Suppressor macrophage treated with lipopolysaccharide for 4 hours (primary cell): Measurements from ENCODE around the gene PDE4B.
"Not testable (repeated sequence)": the region's sequence is repeated elsewhere in the genome, so short reads cannot be mapped to it uniquely, and the experiment has no call there.

ENCODE experiments used
- DNase-seq: peaks from one replicate; pipeline ENCODE4 v3.0.0-alpha.2; 2020

Gene PDE4B

DNA sequence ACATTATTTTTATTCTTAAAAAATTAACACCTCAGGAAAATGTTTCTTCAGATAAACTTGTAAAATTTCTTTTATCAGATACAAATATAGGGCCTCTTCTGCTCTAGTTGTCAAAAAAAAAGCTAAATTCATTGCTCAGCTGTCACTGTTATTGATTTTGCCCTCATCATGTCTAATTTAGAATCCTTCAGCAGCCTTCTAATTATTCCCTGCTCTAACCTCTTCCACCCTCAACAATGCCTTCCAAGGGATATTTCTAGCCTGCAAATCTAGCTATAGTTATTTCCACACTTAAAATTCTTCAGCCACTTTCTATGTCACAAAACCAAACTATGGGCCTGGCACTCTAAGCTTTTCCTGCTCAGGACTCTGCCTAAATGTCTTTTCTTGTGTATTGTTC, 25.2 kb downstream of the PDE4B start:
- no peak for DNase-seq

DNA sequence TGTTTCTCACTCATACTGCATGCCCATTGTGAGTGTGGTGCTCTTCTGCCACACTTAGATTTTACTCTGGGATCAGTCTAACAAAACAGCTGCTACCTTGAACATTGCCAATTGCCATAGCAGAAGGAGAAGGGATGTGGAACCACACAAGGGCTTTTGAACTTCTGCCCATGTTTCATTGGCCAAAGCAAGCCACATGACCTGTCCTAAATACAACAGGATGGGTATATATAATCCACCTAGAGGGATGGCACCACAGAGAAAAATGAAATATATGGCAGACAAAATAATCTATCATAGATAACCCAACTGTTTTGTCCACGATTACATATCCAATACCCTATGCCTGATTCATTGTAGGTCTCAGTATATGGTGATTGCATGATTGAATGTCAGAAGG, 26.3 kb downstream of the PDE4B start:
- DNase-seq = no peak

DNA sequence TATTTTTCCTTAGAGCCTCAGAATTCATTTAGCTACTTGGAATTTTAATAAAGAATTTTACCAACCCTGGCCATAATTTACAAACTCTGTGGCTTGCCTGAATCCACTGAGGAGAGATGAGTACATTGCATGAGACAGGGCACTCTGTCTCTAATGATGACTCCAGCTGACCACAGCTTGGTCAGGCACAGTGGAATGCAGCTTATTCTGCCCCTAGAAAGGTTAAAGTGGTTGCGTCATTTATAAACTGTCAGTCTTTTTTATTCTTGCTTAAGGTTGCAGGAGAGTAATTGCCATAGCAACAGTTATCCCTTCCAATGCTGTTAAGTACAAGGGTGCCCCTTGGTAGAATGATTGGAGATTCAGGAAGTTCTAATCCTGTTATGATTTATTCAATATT, 28.3 kb downstream of the PDE4B start:
- DNase-seq = peak; percentile 81

DNA sequence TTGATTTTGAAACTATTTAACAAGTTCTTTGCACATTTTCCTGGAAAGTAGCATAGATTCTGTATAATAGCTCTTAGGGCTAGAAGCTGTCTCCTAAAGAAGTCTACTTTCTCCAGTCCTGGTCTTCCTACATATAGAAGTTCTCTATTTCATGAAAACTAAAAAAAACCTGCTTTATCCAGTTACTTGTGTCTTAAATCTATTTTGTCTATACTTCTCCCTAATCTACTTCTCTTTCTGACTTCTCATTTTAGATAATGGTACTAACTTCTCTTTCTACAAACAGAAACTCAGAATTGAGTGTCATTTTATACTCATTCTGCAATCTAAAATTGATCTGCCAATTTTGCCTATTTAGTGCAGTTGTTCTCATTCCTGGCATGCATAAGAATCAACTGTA, 28.7 kb downstream of the PDE4B start:
- peak; percentile 20 for DNase-seq

DNA sequence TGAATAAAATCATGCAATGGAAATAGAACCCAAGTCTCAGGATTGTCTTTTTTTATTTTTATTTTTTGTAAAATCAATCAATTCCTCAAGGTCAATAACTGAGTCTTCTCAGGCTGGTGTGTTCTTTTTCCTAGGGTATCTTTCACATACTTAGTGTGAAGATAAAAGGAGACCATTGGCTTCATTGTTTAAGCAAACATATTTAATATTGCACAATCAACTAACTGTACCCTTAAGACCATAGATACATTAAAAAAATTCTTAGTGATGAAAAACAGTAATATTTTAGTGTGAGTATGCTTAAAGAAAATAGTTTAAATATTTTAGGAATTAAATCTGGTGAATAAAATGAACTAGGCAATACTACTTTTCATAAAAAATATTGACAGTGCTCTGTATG, 31.4 kb downstream of the PDE4B start:
- no peak for DNase-seq

DNA sequence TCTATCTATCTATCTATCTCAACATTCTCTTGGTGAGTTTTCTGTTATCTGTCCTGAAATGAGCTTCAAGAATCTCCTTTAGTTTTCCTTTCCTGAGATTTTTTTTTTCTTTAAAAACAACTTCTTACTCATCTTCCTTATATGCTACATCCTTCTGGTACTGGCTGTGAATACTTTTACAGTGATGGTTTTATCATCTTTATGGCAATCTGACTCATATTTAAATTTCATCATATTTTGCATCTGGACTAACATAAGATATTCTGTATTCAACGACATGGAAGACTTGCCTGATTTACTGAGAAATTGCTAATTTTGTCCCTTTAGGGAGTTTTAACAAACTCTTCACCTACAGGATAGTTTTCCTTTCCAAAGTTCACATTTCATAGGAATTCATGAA, 33.0 kb downstream of the PDE4B start:
- DNase-seq = no peak

DNA sequence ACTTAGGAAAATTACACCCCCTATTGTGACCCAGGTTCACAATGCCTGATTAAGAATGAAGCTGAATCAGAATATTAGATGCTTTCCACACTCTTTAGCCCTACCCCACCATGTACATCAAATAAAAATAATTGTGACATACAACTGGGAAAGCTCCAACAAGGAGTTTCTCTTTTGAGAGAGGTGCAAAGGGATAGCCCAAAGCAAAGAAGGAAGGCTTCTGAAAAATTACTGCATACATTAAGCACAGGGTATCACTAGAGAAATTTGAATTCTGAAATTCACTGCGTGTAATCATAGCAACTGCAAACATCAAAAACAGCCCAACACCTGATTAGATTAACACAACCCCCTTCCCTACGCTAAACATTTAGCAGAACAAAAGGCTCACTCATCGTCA, 34.1 kb downstream of the PDE4B start:
- DNase-seq = no peak

DNA sequence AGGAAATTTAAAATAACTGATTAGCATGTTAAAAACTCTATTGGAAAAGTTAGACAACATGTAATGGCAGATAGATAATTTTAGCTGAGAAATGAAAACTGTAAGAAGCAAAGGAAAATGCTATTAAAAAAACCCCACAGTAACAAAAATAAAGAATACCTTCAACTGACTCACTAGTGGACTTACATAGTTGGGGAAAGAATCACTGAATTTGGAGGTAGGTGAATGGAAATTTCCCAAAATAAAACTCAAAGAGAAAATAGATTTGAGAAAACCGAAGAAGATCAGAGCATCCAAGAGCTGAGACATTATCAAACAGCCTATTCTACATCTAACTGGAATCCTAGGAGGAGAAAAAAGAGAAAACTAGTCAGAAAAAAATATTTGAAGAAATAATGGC, 34.7 kb downstream of the PDE4B start:
- no peak for DNase-seq

DNA sequence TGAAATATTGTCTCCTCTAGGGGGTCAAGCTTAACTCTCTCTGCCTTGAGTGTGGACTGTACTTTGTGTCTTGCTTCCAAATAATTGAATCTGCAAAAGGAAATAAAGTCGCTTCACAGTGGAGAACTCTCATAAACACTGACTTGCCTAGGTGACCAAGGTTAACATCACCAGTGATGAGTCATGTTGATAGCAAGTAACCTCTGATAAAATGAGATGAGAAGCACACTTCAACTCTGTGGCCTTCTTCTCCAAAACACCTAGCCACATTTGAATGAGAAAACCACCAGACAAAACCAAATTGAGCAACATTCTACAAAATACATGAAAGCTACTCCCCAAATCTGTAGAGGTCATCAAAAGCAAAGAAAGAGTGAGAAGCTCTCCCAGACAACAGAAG, 37.6 kb downstream of the PDE4B start:
- DNase-seq = no peak

DNA sequence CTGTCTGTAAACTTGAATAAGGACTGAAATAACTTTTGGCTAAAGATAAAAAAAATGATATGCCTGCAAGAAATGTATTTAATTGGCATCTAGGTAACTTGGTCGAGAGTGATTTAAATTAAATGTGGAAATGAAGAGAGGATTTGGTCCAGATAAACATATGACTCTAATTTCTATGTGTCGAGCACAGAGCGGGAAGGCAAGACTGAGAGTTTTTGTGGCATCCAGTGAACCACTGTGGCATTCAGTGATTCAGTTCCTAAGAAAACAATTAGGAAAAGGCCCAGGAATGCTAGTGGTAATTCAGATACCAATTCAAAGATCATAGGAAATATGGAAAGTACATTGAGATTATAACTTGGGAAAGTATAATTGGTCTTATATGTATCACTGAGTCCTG, 39.6 kb downstream of the PDE4B start:
- no peak for DNase-seq

DNA sequence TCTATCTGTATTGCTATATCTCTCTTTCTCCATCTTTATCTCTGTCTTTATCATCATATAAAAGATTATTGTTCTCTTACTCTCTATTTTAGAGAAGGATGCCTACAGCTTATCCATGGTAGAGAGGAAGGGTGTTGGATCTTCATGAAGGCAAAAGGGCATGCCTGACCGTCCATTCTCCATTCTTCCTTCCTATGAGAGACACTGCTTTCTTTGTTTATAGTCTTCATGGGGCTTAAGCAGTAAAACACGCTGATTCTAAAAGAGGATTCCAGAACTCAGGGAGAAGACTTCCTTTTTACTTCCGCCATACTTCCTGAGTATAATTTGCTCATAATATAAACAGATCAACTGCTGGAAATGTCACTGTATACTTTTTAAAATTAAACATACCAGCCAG, 44.0 kb downstream of the PDE4B start:
- DNase-seq = no peak

DNA sequence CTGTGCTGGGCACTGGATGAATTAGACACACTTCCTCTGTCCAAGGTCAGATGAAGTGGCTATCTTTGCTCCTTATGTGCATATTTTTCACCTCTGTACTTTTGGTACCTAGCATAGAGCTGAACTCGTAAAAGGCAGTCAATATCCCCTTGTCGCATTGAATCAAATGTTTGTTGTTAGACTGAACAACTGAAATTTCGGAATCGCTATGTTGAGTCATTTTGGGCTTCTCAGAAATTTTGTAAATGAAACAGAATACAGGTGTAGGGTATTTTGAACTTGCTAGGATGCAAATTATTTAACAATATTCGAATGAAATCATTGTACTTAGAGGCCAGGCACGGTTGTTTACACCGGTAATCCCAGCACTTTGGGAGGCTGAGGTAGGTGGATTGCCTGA, 48.0 kb downstream of the PDE4B start:
- DNase-seq = no peak

DNA sequence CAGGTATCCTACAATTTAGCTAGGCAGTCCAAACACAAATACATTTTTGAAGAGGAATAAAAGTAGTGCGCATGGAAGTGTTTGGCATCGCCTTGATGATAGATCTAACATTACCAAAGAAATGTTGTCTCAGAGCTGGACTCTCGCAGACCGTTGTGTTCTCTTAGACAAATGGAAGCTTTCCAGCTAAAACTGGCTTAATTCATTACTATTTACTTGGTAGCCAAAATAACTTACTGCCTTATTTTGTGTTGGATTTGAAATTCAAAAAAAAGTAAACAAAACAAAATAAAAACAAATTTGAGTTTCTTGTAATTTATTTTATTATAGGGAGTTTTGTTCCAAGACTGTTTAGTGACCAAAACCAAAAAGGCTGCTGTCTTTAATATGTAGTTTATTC, 51.6 kb downstream of the PDE4B start:
- DNase-seq = no peak

DNA sequence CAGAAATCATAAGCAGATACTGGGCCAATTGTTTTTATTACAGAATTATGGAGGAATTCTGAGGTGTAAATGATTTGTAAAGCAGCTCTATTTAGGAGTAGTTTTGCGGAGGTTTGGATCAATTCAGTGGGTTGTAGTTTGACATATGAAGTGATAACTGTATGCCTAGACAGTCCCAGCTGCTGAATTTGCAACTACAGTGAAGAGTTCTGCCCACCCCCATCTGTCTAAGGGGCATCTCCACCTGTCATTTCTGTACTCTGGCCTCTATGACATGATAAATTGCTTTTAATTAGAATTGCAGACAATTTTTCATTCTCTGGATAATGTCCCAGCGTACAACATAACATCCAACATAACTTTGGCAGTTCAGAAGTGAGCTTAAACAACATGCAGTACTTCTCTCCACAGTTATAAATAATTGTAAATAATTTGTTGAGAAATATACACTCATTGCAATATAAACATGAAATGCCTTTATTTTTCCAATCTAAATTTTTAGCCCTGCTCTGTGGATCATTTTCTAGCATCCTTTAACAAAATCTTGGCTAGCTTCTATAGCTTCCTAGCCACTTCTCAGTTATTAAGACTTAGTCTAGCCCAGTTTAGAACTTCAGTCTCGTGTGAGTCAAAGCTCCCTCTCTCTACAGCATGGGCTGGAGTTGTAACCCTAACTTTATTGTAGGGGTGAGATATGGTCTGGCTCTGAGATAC, 52.3 kb downstream of the PDE4B start:
- no peak for DNase-seq

DNA sequence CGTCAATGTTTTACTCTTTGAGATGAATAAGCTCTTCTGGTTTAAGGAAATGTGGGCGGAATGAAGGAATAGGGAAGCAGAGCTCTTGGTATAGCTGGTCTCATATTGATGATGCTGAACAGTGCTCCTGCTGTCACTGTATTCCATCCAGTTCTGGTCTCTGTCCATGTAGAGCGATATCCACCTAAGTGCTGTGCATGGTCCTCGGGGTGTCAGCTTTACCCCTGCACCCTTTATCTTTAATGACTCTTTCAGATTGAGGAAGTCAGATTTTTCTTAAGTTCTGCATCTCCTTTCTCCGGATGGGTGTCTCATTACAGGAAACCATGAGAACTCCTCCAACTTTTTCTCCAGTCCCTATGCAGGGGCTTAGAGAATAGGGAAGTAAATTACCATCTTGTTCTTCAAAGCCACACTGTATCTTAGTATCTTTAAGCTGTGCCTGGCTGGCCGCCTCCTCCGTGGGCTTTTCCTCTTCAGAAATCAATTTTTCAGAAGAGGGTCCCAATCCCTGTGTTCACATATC, 52.9 kb downstream of the PDE4B start:
- DNase-seq = peak; percentile 42

DNA sequence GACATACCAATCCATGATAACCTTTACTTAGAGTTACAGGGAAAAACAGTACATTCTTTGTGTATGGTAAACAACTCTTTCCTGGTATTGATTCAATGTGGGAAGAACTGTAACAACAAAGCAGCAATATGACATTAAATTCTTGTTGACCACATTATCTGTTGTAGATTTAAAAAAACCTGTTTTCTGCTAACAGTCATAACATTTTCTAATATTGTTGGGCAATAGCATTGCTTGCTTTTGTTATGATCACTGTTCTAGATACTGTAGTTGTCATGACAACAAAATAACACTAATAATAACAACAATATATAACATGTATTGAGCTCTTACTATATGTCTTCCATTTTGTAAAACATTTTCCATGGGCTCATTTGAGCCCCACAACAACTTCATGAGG, 54.2 kb downstream of the PDE4B start:
- DNase-seq = no peak

DNA sequence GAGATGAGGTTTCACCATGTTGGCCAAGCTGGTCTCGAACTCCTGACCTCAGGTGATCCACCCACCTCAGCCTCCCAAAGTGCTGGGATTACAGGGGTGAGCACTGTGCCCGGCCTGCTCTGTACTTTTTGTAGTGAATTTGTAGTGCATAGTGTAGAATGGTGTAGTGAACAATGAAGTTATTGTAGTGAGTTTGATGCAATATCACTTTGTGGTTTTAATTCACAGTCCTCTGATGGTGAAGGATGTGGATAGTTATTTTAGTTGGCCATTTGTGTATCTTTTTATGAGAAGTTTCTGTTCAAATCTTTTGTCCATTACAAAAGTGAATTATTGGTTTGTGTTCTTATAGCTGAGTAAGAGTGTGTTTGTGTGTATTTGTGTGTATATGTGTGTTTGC, 57.6 kb downstream of the PDE4B start:
- DNase-seq = no peak

DNA sequence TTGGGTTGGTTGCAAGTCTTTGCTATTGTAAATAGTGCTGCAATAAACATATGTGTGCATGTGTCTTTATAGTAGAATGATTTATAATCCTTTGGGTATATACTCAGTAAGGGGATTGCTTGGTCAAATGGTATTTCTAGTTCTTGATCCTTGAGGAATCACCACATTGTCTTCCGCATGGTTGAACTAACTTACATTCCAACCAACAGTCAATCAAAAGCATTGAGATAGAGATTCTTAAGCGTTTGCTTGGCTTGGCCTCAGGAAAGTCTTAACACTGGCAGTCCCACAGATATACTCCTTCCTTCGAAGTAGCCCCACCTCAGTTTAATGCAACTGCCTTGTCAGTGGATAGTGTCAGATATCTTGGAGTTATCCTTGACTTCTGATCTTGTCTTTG, 63.9 kb downstream of the PDE4B start:
- DNase-seq = not testable (repeated sequence)

DNA sequence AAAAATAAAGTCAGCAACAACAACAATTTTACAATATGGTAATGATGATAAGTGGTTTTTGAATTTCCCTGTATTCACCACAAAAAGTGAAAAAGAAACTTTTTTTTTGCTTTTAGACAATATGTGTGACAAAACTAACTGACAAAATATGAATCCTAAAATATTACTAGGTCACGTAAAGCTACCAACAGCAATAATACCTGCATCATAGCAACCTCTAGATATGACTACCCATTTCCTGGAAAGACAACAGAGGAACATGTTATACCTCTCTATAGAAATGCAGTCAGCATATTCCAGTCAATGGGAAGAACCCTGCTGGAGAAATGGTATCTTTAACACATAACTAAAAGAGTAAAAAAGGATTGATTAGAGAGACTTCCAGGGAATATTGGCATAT, 73.7 kb downstream of the PDE4B start:
- no peak for DNase-seq

DNA sequence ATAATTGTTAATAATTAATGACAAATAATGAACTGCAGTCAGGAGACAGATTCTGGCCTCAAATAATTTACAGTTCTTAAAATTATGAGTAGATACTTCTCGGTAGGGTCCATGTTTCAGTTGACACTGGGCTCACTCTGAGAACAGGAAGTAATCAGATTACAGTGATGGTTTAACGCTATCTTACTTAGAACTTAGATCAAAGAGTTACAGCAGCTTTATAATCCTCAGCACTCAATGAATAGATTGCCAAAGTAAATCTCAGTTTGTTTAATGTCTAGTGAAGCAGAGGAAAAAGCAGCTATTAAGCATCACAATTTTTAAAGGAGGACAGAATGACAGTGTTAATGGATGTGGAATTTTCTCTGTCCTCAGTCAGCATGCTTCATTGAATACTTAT, 79.6 kb downstream of the PDE4B start:
- no peak for DNase-seq

DNA sequence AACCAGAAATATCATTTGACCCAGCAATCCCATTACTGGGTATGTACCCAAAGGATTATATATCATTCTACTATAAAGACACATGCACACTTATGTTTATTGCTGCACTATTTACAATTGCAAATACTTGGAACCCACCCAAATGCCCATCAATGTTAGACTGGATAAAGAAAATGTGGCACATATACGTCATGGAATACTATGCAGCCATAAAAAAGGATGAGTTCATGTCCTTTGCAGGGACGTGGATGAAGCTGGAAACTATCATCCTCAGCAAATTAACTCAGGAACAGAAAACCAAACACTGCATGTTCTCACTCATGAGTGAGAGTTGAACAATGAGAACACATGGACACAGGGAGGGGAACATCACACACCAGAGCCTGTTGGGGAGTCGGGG, 85.6 kb downstream of the PDE4B start:
- DNase-seq = not testable (repeated sequence)

DNA sequence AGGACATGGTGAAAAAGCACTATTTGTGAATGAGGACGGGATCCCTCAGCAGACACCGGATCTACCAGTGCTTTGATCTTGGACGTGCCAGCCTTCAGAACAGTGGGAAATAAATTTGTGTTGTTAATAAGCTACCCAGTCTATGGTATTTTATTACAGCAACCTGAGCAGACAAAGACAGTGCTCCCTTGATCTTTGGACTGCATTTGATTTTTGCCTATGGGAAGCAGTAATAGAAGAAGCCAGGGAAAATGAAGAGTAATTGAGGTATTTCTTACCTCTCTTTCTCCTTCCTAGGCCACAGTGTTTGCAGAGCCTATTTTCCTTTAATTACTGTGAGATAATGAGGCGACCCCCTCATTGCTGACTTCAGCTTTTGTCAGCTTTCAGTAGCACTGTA, 87.9 kb downstream of the PDE4B start:
- no peak for DNase-seq

DNA sequence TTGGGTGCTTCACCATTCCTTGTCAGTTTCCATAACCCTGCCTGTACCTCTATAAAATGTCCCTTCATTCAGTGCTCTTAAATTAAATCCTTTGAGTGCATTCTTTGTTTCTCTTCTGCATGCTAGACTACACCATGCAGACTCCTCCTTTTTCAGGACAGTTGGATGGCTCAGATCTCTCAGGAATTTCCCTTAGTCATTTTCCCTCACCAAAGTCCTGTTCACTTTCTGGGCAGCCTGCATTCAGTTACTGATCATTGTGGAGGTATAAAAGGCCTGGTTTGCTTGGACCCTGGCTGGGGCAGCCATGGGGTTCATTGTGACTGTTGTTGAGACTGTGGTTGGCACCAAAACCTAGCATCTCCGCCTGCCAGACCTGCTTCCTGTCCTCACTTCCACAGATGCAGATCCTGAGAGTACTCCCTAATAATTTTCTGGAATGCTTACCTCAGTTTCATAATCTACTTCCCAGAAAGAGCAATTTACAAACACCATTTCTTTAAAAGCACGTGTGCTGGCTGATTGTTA, 88.4 kb downstream of the PDE4B start:
- no peak for DNase-seq

DNA sequence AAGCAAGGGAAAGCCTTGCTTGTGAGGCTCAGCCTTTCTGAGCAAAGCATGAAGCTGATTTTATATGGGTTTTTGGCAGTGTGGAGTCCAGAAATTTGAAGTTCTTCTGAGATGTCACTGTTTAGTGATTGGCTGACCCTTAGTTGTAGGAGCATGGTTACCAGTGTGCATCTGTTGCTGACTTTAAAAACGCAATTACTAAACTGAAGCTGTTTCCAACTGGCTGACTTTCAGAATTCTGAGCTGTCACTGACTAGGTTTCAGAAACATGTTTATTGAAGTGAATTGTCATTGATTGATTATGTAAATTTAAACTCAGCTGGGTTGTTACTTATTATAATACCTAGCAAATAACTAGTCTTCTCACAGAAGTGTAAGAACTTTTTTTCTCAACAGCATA, 89.4 kb downstream of the PDE4B start:
- DNase-seq = no peak

DNA sequence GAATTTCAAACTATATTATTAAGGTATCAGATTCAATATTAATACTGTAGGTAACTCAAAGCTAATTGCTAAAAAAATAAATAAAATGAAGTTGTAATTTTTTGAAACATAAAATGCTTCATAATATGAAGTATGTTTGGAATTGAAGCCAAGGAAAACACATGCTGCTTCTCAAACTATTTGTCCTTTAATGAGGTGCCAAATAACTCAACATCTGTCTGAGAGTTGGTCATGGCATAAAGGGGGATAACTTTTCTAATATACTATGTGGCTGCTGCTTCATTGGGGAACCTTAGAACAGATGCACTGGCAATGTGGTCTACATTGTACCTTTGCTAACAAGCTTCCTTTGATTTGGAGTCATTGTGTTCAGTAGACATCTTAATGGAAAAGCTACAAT, 96.7 kb downstream of the PDE4B start:
- DNase-seq = no peak
